NCI-H1417 treated with DMSO at 0.1 percent for 48 hours (cell line): ENCODE measurements around the gene UHMK1.
"Not testable (repeated sequence)": the region's sequence is repeated elsewhere in the genome, so short reads cannot be mapped to it uniquely, and the experiment has no call there.

Experiments used
- DNase-seq: peaks from one replicate; lab custom pipeline; 2025; lab: John Stamatoyannopoulos, UW

UHMK1 gene

GRCh38 chr1:162566870-162567269 is 69.3 kb downstream of the UHMK1 start:
- DNase-seq, result no peak

DNA sequence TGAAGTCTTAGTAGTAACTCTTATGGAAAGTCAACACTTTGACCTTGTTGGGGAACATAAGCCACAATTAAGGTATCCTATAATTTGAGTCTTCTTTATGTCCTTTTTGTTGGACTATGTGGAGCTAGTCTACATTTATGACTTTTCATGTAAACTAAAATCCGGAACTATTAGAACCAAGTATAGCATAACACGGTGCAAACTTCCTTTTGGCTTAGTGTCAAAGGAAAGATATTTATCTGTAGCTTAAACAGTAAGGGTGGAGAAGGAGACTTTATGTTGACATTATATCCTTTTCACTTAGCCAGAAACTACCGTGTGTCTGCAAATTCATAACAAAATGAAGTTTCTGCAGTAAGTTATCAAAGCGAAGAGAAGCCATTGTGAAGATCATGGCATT is 71.2 kb downstream of the UHMK1 start:
- no peak for DNase-seq

- no peak for DNase-seq
These were observed 73.1 kb downstream of the UHMK1 start for GRCh38 chr1:162570718-162571117.

DNA sequence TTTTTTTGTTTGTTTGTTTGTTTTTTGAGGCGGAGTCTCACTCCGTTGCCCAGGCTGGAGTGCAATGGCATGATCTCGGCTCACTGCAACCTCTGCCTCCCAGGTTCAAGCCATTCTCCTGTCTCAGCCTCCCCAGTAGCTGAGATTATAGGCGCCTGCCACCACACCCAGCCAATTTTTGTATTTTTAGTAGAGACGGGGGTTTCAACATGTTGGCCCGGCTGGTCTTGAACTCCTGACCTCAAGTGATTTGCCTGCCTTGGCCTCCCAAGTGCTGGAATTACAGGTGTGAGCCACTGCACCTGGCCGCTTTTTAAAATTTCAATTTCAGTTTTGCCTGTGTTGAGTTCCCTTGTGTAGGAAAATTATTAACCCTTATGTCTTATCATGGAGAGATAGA is 73.5 kb downstream of the UHMK1 start:
- DNase-seq, result not testable (repeated sequence)

GRCh38 chr1:162571696-162572095 is 74.1 kb downstream of the UHMK1 start:
- no peak for DNase-seq

GRCh38 chr1:162573136-162573535 is 75.5 kb downstream of the UHMK1 start:
- no peak for DNase-seq

DNA sequence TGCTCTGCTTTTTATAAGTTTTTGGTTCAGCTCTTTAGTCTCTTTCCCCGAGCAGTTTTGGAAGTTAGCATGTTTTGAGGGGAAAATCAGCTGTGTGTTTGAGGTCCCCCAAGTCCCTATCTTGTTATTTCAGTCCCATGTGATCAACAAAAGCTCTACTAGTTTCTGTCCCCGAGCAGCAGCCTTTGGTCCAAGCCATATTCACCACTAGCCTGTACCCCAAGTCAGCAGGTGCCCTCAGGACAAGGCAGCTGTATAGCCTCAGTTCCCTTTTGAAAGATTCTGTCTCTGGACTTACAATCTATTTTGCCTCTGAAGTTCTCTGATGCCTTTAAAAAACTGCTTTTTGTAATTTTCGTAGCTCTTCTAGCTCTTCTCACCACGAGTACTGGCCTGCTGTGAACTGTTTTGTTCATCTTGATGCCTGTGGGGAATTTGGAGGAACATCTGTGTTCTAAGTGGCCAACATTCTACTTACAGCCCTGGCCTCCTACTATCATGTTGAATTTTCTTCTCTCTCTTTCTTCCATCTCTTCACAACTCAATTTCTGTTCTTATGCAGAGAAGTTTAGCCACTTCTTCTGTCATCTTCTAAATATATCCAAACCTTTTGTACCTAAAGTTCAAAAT is 80.6 kb downstream of the UHMK1 start:
- DNase-seq, result no peak

- DNase-seq, result no peak
These were observed 81.3 kb downstream of the UHMK1 start for GRCh38 chr1:162578936-162579335.
